Adipocyte (in vitro differentiated cells): ENCODE measurements around the gene POPDC2.

Source experiments
- DNase-seq: peaks from one replicate; pipeline ENCODE4 v3.0.0-alpha.2; 2015; ENCODE audit warnings: low read depth
- H3K27me3 ChIP-seq: replicated peaks from 2 replicates; pipeline ENCODE4 v1.7.0; 2013; ENCODE audit warnings: mild to moderate bottlenecking, low read length, moderate library complexity; ENCODE audit not compliant: control insufficient read depth, insufficient read depth
- H3K36me3 ChIP-seq: 2 replicates; pipeline ENCODE4 v1.7.0; 2013; ENCODE audit warnings: low read length, mild to moderate bottlenecking, moderate library complexity; ENCODE audit not compliant: control insufficient read depth, insufficient read depth, severe bottlenecking
- H3K4me1 ChIP-seq: 2 replicates; pipeline ENCODE4 v1.7.0; 2013; ENCODE audit warnings: mild to moderate bottlenecking, low read length, moderate library complexity; ENCODE audit not compliant: control insufficient read depth, insufficient read depth
- H3K4me3 ChIP-seq: 2 replicates; pipeline ENCODE4 v1.7.0; 2013; ENCODE audit warnings: mild to moderate bottlenecking, low read length, moderate library complexity
- H3K9ac ChIP-seq: 2 replicates; pipeline ENCODE4 v1.7.0; 2013; ENCODE audit warnings: mild to moderate bottlenecking, low read length, moderate library complexity
- H3K9me3 ChIP-seq: 2 replicates; pipeline ENCODE4 v1.7.0; 2013; ENCODE audit warnings: mild to moderate bottlenecking, low read length, moderate library complexity; ENCODE audit not compliant: control insufficient read depth

The POPDC2 gene

DNA sequence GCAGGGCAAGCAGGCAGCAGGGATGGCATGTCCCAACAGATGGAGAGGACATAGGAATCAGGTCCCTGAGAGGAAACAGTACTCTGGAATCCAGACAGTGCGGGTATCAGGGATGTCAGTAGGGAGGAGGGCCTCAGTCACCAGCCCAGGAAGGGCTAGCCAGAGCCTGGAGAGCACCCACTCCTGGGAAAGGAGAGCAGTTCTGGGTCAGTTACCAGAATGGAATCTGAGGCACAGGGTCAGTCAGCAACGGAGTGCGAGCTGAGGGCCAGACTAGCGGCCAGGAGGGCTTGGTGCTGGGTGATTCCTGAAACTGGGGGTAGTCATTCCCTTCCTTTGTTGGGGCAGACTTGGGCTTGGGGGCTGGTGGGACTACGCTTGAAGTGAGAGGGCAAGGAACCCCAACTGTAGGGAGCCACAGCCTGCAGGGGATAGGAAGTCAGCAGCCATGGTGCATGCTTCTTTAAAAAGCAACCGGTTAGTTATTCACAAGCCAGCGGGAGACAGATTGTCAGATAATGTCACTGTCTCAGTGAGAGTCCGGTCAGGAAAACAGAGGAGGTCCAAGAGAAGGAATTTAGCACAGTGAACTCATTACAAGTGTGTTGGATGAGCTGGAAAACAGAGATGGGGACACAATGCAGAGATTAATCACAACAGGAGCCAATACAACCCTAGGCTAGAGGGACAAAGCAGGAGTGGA, 34.8 kb downstream of the POPDC2 start:
- H3K4me3 ChIP-seq, result no peak overlapping the region
- no peak for DNase-seq
- no peak overlapping the region for H3K9ac ChIP-seq
- no peaks in the 10 kb centered on the region for H3K36me3 ChIP-seq
- peaks cover 30% of the 10 kb centered on the region for H3K4me1 ChIP-seq
- no peaks in the 10 kb centered on the region for H3K9me3 ChIP-seq
- H3K27me3 ChIP-seq, result no peaks in the 10 kb centered on the region

DNA sequence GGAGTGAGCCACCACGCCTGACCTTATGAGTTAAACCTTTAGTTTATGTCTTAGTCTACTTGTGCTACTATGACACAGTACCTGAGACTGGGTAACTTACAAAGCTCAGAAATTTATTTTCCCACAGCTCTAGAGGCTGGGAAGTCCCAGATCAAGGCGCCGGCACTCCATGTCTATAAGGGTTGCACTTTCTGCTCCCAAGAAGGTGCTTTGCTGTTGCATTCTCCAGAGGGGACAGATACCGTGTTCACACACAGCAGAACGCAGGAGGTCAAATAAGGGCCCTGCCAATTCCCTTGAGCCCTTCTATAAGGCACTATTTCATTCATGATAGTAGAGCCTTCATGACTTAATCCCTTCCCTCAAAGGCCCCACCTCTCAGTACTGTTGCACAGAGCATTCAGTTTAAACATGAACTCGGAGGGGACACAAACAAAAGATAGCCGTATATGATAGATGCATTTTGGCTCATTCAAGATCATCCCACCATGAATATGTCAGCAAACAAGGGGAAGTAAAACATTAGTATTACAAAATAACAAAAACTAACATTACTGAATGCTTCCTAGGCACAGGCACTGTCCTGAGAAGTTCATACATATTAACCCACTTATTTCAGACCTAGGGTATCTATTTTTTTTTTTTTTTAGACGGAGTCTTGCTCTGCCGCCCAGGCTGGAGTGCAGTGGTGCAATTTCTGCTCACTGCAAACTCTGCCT, 36.2 kb downstream of the POPDC2 start:
- peaks cover 16% of the 10 kb centered on the region for H3K4me1 ChIP-seq
- H3K9me3 ChIP-seq, result no peaks in the 10 kb centered on the region
- no peaks in the 10 kb centered on the region for H3K36me3 ChIP-seq
- no peak overlapping the region for H3K4me3 ChIP-seq
- DNase-seq, result no peak
- H3K9ac ChIP-seq, result no peak overlapping the region
- H3K27me3 ChIP-seq, result no peaks in the 10 kb centered on the region

DNA sequence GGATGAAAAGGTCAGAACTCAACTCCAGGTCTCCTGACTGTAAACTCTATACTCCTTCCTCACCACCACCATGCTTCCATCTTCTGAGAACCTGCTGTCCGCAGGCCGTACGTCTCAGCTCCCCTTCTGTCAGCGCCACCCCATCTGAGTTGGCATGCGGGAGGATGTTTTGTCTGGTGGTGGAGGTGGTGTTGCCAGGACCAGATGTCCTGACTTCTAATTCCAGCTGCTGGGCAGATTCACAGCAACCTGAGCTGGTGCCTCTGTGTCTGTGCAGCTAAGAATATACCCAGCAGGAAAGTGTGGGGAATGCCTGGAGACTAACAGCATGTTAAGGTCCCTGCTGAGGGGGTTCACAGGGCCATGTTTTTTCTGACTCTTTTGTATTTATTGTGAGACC, 39.5 kb downstream of the POPDC2 start:
- H3K4me3 ChIP-seq, result no peak overlapping the region
- DNase-seq, result no peak

DNA sequence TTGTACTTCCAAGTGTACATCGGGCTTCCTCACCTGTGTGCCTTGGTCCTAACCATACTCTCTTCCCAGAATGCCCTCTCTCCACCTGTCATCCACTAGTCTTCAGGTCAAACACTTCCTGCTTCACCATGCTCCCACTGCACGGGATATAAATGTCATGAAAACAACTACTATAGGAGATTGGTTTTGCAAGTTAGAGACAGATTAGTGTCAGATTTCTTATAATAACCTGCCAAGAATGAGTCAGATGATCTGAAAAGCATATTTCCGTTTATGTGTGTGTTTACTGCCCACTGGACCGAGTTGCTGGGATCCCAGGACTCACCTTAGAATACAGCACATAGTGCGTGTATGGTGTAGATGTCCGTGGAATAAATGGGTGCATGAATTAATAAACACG, 41.3 kb downstream of the POPDC2 start:
- no peak overlapping the region for H3K4me3 ChIP-seq
- H3K36me3 ChIP-seq, result no peaks in the 10 kb centered on the region
- H3K27me3 ChIP-seq, result no peaks in the 10 kb centered on the region
- H3K9me3 ChIP-seq, result no peaks in the 10 kb centered on the region
- H3K4me1 ChIP-seq, result no peaks in the 10 kb centered on the region
- no peak for DNase-seq
- no peak overlapping the region for H3K9ac ChIP-seq

More for the DNA sequence above, 39.5 kb downstream of the POPDC2 start:
- no peaks in the 10 kb centered on the region for H3K36me3 ChIP-seq
- no peaks in the 10 kb centered on the region for H3K4me1 ChIP-seq
- no peaks in the 10 kb centered on the region for H3K27me3 ChIP-seq
- H3K9ac ChIP-seq, result no peak overlapping the region
- H3K9me3 ChIP-seq, result no peaks in the 10 kb centered on the region

DNA sequence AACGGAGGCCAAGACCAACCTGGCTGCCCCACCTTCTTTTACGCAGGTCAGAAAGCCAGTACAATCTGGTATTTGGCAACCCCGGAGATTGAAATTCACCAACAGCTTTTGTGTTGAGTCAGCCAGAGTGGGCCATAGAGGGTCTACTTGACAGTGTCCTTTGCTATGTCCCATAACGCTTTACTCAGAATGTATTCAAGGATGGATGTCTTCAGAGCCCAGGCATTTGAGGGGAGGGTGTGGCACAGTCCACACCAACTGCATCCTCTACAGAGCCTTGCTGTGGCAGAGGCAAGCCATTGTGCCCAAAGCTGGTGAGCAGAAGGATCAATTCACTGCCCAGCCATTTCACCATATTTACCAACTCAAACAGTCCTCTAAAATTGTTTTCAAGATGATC, 44.3 kb downstream of the POPDC2 start:
- no peak for DNase-seq
- no peak overlapping the region for H3K9ac ChIP-seq
- H3K27me3 ChIP-seq, result no peaks in the 10 kb centered on the region
- no peaks in the 10 kb centered on the region for H3K36me3 ChIP-seq
- peaks cover under 1% of the 10 kb centered on the region for H3K9me3 ChIP-seq
- H3K4me1 ChIP-seq, result no peaks in the 10 kb centered on the region
- H3K4me3 ChIP-seq, result no peak overlapping the region

DNA sequence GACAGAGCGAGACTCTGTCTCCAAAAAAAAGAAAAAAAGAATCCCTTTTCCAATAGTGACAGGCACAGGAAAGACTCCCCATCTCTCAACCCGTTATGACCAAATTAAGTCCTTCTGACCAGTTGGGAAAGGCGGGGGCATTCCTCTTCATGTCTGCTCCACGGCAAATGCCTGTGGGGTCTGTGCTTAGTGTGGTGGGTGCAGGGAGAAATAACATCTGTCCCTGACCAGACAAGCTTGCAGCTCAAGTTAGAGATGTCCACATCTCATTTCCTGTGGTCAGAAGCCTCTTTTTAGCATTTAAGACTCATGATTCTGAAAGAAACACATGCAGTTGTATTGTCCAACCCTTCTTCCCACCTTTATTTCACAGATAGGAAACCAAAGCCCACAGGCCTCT, 46.5 kb downstream of the POPDC2 start:
- no peak for DNase-seq

DNA sequence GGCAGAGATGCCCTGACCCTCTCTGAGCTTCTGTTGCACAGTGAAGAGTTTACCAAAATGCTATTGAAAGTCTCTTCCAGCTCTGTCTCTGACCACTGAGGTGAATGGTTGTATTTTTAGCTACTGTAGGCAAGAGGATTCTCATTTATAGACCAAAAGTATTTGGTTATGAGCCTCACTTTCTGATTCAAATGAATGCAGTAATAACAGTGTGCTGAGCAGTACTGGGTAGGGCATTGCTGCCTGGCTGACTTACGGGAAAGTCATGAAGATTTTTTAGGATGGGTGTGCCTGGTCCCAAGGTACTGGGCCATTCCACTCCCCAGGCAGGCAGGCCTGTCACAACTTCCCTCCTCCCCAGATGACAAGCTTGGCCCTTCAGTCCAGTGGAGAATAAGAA, 47.2 kb downstream of the POPDC2 start:
- Histone ChIP-seq H3K36me3 (no peaks in the 10 kb centered on the region), H3K4me3 (no peak overlapping the region), H3K9me3 (peaks cover 4% of the 10 kb centered on the region), H3K4me1 (no peaks in the 10 kb centered on the region), H3K27me3 (no peaks in the 10 kb centered on the region), H3K9ac (no peak overlapping the region)
- no peak for DNase-seq

More for the DNA sequence above, 46.5 kb downstream of the POPDC2 start:
- Histone ChIP-seq H3K9ac (no peak overlapping the region), H3K4me1 (no peaks in the 10 kb centered on the region), H3K4me3 (no peak overlapping the region), H3K9me3 (peaks cover 4% of the 10 kb centered on the region), H3K36me3 (no peaks in the 10 kb centered on the region), H3K27me3 (no peaks in the 10 kb centered on the region)

DNA sequence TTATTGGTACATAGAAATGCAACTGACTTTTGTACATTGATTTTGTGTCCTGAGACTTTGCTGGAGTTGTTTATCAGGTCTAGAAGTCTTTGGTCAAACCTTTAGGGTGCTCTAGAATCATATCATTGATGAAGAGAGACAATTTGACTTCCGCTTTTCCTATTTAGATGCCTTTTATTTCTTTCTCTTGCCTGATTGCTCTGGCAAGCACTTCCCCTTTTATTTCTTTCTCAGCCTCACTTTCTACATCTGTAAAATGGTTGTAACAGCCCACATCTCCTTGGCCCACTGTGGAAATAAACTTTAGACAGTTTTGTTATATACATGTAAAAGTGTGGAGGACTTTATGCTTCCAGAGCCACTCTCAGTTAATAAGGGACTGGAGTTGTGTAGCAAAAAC, 48.7 kb downstream of the POPDC2 start:
- no peak for DNase-seq
- no peaks in the 10 kb centered on the region for H3K36me3 ChIP-seq
- no peak overlapping the region for H3K9ac ChIP-seq
- H3K9me3 ChIP-seq, result peaks cover 4% of the 10 kb centered on the region
- H3K4me1 ChIP-seq, result peaks cover 2% of the 10 kb centered on the region
- no peaks in the 10 kb centered on the region for H3K27me3 ChIP-seq
- no peak overlapping the region for H3K4me3 ChIP-seq

DNA sequence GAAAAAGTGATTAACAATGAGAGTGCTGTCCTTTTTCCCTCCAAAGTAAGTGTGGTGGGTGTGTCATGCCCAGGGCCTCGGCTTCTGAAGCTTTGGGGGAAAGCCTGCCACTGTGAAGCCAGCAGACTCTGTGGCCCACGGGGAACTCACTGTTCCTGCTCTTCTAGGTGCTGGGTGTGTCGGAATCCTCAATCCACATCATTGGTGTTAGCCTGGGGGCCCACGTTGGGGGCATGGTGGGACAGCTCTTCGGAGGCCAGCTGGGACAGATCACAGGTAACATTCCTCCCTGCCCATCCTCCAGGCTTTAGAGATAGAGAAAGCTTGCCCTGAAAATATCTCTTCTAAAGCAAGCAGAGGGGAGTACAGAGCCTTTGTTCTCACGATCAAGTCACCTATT, 51.1 kb downstream of the POPDC2 start:
- no peak overlapping the region for H3K9ac ChIP-seq
- no peaks in the 10 kb centered on the region for H3K27me3 ChIP-seq
- no peak overlapping the region for H3K4me3 ChIP-seq
- H3K36me3 ChIP-seq, result no peaks in the 10 kb centered on the region
- no peak for DNase-seq
- H3K4me1 ChIP-seq, result peaks cover 13% of the 10 kb centered on the region
- H3K9me3 ChIP-seq, result peaks cover 4% of the 10 kb centered on the region

DNA sequence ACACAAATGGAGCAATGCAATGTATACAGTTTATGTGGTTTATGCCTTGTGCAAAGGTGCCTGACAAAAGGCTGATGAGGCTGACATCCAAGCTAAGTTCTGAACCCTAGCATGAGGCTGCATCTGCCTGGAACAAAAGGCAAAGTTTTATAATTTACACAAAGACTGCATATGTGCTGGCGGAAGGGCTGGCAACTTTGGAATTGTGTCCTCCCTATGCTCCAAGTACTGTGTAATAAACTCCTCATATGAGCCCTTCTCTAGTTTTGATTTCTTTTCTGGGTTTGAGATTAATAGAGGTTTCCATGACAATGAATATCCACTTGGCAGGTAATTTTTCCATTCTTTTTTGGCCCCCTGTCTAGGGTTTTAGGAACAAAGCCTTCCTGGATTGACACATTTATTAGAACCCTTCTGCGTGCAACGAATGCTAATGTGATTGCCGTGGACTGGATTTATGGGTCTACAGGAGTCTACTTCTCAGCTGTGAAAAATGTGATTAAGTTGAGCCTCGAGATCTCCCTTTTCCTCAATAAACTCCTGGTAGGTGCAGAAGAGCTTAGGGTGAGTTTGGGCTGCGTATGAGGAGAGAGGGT, 51.9 kb downstream of the POPDC2 start:
- peaks cover 4% of the 10 kb centered on the region for H3K9me3 ChIP-seq
- no peaks in the 10 kb centered on the region for H3K27me3 ChIP-seq
- peaks cover 13% of the 10 kb centered on the region for H3K4me1 ChIP-seq
- H3K9ac ChIP-seq, result no peak overlapping the region
- H3K36me3 ChIP-seq, result no peaks in the 10 kb centered on the region
- no peak for DNase-seq
- H3K4me3 ChIP-seq, result no peak overlapping the region

DNA sequence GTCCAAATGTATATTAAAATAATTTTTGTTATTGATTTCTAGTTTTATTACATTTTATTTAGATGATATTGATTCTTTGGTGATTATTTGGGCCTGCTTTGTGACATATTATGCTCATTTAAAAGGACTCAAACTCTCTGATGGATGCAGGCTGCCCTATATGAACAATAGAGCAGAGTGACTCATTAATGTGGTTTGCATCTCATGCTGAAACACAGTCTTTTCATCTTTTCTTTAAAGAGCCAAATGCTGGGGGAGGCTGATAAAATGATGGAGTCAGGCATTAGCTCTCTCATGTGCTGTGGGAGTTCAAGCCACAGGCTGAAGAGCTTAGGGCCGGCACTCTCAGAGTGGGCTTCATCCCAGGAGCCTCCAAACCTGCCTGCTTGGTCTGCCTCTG, 55.5 kb downstream of the POPDC2 start:
- Histone ChIP-seq H3K9me3 (no peaks in the 10 kb centered on the region), H3K4me1 (peaks cover 13% of the 10 kb centered on the region), H3K9ac (no peak overlapping the region), H3K36me3 (no peaks in the 10 kb centered on the region), H3K27me3 (no peaks in the 10 kb centered on the region), H3K4me3 (no peak overlapping the region)
- peak; percentile 22 for DNase-seq
